SU-DHL-6 (cell line): ENCODE data around the gene EXOC3L1.

Source experiments
- H2AFZ ChIP-seq: fragments of 200-600 bp; sonication (generic); 2 replicates; pipeline ENCODE4 v1.6.1; 2014; ENCODE audit warnings: low read depth, mild to moderate bottlenecking, moderate library complexity, mixed read lengths, antibody characterized with exemption, low read length; ENCODE audit not compliant: severe bottlenecking
- H3F3A ChIP-seq: fragments of 200-600 bp; shearing (Covaris generic); 2 replicates; pipeline ENCODE4 v1.6.0; 2016; ENCODE audit warnings: antibody characterized with exemption, mild to moderate bottlenecking; ENCODE audit not compliant: insufficient read depth
- H3K27ac ChIP-seq: fragments of 200-600 bp; sonication (generic); 2 replicates; pipeline ENCODE4 v1.5.1; 2016; ENCODE audit warnings: low read depth, mild to moderate bottlenecking, low read length, moderate library complexity, mixed read lengths
- H3K27me3 ChIP-seq: fragments of 200-600 bp; sonication (generic), shearing (Covaris generic); 2 replicates; pipeline ENCODE4 v1.6.0; 2014; ENCODE audit warnings: mild to moderate bottlenecking, low read length
- H3K36me3 ChIP-seq: fragments of 200-600 bp; sonication (generic); 2 replicates; pipeline ENCODE4 v1.6.1; 2014; ENCODE audit warnings: mild to moderate bottlenecking, low read length, mixed read lengths
- H3K4me2 ChIP-seq: fragments of 300-600, 200-600 bp; shearing (Covaris generic), sonication (generic); 2 replicates; pipeline ENCODE4 v1.6.0; 2014; ENCODE audit warnings: low read length, low read depth, mild to moderate bottlenecking; ENCODE audit not compliant: poor library complexity, severe bottlenecking
- H3K4me3 ChIP-seq: fragments of 200-600 bp; sonication (generic); 2 replicates; pipeline ENCODE4 v1.5.1; 2014; ENCODE audit warnings: antibody characterized with exemption, low read length, mild to moderate bottlenecking, mixed read lengths; ENCODE audit not compliant: insufficient read depth, poor library complexity, severe bottlenecking
- H3K79me2 ChIP-seq: fragments of 200-600 bp; sonication (generic); 2 replicates; pipeline ENCODE4 v1.6.1; 2014; ENCODE audit warnings: mild to moderate bottlenecking, low read length, moderate library complexity; ENCODE audit not compliant: insufficient read depth
- H3K9ac ChIP-seq: fragments of 200-600 bp; sonication (generic); 2 replicates; pipeline ENCODE4 v1.7.0; 2014; ENCODE audit warnings: mild to moderate bottlenecking, low read length
- H3K9me2 ChIP-seq: fragments of 200-600 bp; sonication (generic); replicated peaks from 2 replicates; pipeline ENCODE4 v1.6.1; 2014; ENCODE audit warnings: low read length; ENCODE audit not compliant: insufficient read depth
- H3K9me3 ChIP-seq: fragments of 200-600 bp; sonication (generic); 2 replicates; pipeline ENCODE4 v1.6.1; 2014; ENCODE audit warnings: low read length, mixed read lengths; ENCODE audit not compliant: insufficient read depth
- H4K20me1 ChIP-seq: fragments of 200-600 bp; sonication (generic); 2 replicates; pipeline ENCODE4 v1.6.1; 2014; ENCODE audit warnings: low read depth, mild to moderate bottlenecking, antibody characterized with exemption, low read length, moderate library complexity, mixed read lengths
- CTCF ChIP-seq: fragments of 200-600 bp; sonication (generic); IDR thresholded peaks from one replicate; pipeline ENCODE4 v1.5.1; 2017; ENCODE audit warnings: antibody characterized with exemption, mild to moderate bottlenecking, low read length, moderate library complexity; ENCODE audit not compliant: insufficient read depth, poor library complexity, severe bottlenecking
- EZH2phosphoT487 ChIP-seq: fragments of 200-600 bp; sonication (generic), shearing (Covaris generic); conservative IDR thresholded peaks from 2 replicates; pipeline ENCODE4 v1.6.1; 2018; ENCODE audit warnings: mild to moderate bottlenecking, antibody characterized with exemption, low read length, moderate library complexity, mixed read lengths

Gene EXOC3L1

GRCh38 chr16:67144943-67145342 lies 45.0 kb downstream of the EXOC3L1 start:
- no peak for TF ChIP-seq CTCF
- no peaks in the 10 kb centered on the region for H4K20me1 ChIP-seq
- H3F3A ChIP-seq: no peaks in the 10 kb centered on the region
- H3K9ac ChIP-seq: no peak overlapping the region
- H3K79me2 ChIP-seq: no peaks in the 10 kb centered on the region
- H3K9me3 ChIP-seq: no peaks in the 10 kb centered on the region
- H3K27ac ChIP-seq: no peak overlapping the region
- H2AFZ ChIP-seq: no peak overlapping the region
- H3K4me3 ChIP-seq: no peak overlapping the region
- H3K9me2 ChIP-seq: no peaks in the 10 kb centered on the region
- no peaks in the 10 kb centered on the region for H3K27me3 ChIP-seq
- no peak overlapping the region for H3K4me2 ChIP-seq
- H3K36me3 ChIP-seq: peaks cover 2% of the 10 kb centered on the region; the same call in 1 of the 2 replicates

DNA sequence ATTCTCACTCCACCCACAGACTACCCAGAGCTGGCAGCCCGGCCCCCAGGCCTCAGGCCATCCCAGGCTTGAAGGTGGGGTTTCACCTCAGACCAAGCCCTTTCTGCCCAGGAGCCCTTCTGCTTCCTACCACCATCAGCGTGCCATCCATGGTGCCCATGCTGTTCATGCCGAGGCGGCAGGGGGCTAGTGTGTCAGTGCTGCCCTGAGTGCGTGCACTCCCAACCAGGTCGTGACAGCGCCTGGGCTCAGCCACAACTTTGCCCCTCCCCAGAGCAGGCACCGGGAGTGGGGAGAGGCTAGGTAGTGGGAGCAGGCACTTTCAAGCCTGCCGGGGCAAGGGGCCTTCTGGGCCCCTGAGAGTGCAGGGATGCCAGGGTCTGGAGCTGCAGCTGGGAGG lies 47.6 kb downstream of the EXOC3L1 start:
- Histone ChIP-seq H3K27ac (no peak overlapping the region), H3K27me3 (no peaks in the 10 kb centered on the region), H4K20me1 (no peaks in the 10 kb centered on the region), H3K9ac (no peak overlapping the region), H3K9me3 (no peaks in the 10 kb centered on the region), H3K79me2 (no peaks in the 10 kb centered on the region), H2AFZ (no peak overlapping the region), H3K36me3 (peaks cover 2% of the 10 kb centered on the region; the same call in 1 of the 2 replicates), H3K9me2 (no peaks in the 10 kb centered on the region), H3F3A (no peaks in the 10 kb centered on the region), H3K4me2 (no peak overlapping the region), H3K4me3 (no peak overlapping the region)
- no peak for TF ChIP-seq EZH2phosphoT487
- no peak for TF ChIP-seq CTCF

DNA sequence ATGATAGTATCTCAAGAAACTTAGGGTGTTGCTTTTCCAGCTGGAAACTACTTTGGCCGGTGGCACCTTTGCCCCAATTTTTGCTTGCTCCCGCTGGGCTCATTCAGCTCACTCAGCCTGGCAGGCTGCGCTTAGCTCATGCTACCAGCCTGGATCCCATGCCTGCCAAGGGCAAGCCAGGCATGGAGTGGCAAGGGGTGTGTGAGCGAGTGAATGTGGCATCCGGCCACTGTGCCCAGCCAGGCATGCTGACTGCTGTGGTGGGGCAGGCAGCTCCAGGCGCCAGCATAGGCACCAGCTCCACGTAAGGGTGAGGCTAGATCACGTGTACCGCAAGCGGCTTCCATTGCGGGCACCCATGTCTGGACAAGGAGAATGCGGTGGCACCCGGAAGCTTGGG lies 48.5 kb downstream of the EXOC3L1 start:
- Histone ChIP-seq H3K27ac (no peak overlapping the region), H3K9me2 (no peaks in the 10 kb centered on the region), H3K79me2 (no peaks in the 10 kb centered on the region), H3K9me3 (no peaks in the 10 kb centered on the region), H3K9ac (no peak overlapping the region), H2AFZ (no peak overlapping the region), H3K4me2 (no peak overlapping the region), H3K27me3 (no peaks in the 10 kb centered on the region), H4K20me1 (no peaks in the 10 kb centered on the region), H3F3A (no peaks in the 10 kb centered on the region), H3K4me3 (no peak overlapping the region), H3K36me3 (peaks cover 2% of the 10 kb centered on the region; the same call in 1 of the 2 replicates)
- TF ChIP-seq CTCF (no peak), EZH2phosphoT487 (no peak)

DNA sequence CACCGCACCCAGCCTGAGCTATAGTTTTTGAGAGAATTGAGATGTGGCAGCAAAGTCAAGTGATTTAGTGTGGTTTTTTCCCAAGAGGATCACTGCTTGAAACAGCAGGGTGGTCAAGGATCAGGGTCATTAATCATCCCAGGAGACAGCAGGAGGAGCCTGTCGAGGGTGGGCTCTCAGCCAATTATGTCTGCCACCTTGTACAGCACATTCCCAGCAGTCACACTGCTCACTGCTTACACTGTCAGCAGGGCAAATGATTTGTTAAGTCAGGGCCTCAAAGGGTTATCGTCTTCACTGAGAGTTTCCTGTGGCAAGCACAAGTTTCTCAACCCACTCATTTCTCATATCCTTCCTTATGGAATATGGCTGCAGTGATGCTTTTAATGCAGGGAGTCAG lies 52.3 kb downstream of the EXOC3L1 start:
- no peak overlapping the region for H3K27ac ChIP-seq
- TF ChIP-seq EZH2phosphoT487 (no peak), CTCF (no peak)
- no peaks in the 10 kb centered on the region for H4K20me1 ChIP-seq
- no peaks in the 10 kb centered on the region for H3K9me2 ChIP-seq
- no peaks in the 10 kb centered on the region for H3K79me2 ChIP-seq
- H3K4me3 ChIP-seq: no peak overlapping the region
- H3F3A ChIP-seq: no peaks in the 10 kb centered on the region
- peaks cover 4% of the 10 kb centered on the region; the same call in 1 of the 2 replicates for H3K36me3 ChIP-seq
- H3K4me2 ChIP-seq: no peak overlapping the region
- H3K27me3 ChIP-seq: no peaks in the 10 kb centered on the region
- no peak overlapping the region for H3K9ac ChIP-seq
- no peaks in the 10 kb centered on the region for H3K9me3 ChIP-seq
- H2AFZ ChIP-seq: no peak overlapping the region
